ENCODE data around the gene PHF21A. TPM values are rescaled to one million over a fixed set of nuclear protein-coding genes. Genes with fewer than 3 reads are reported as not detected.

Gene PHF21A
- total RNA-seq, 4 donors from 2014 or later, result 16.1 to 73.0 (median 22.1) TPM

GRCh38 chr11:46006418-46007070, 114.7 kb downstream of the PHF21A start:
- peak; percentile 68 for ATAC-seq (ENCODE audit: low FRiP score)
- DNase-seq (ENCODE audit: low spot score), result no peak
- TF ChIP-seq CTCF (IDR thresholded peaks at IDR 0.05), result no peak

GRCh38 chr11:46003572-46003971, 117.7 kb downstream of the PHF21A start:
- no peak for ATAC-seq (ENCODE audit: low FRiP score)
- TF ChIP-seq CTCF (IDR thresholded peaks at IDR 0.05), result no peak
- DNase-seq (ENCODE audit: low spot score), result no peak

- no peak for ATAC-seq (ENCODE audit: low FRiP score)
- no peak for DNase-seq (ENCODE audit: low spot score)
- TF ChIP-seq CTCF (IDR thresholded peaks at IDR 0.05), result no peak
Observed at GRCh38 chr11:46002189-46002588, 119.1 kb downstream of the PHF21A start.

DNA sequence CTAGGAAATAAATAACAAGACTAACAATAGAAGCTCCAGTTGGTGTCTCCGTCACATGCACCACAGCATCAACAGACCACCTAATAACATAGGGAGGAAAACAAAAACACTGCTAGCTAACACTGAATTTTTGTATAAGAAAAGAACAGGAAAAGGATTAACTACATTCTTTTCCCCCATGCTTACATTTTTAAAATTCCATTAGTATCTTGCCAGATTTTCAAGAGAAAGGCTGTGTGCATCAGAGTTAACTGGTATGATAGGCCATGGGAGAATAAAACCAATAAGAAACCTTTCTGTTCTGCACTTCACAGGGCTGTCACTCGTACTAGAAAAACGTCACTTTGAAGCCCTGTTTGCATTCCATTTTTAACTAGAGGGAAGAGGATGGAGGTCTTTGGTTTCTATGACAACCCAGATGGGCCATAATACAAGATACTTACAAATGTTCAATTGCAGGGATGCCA, 119.8 kb downstream of the PHF21A start:
- ATAC-seq (ENCODE audit: low FRiP score) (no peak), DNase-seq (ENCODE audit: low spot score) (no peak)
- no peak for TF ChIP-seq CTCF (IDR thresholded peaks at IDR 0.05)

DNA sequence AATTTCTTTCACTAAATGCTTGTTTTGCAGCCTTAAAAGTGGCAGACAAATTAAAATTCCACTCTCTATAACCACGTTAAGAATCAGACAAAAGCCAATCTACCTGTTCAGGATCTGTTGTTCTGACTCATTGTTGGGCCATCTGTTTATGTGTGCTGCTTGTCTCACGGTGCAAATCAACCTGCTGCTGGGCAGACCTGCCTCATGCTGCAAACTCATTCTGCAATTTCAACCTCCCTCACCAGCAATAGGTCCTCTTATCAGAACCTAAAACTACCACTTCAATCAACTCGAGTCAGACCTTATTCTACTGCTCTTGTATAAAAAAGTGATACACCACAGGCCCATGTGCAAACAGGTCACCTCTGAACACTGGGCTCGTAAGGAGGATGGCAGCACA, 123.7 kb downstream of the PHF21A start:
- ATAC-seq (ENCODE audit: low FRiP score), result no peak

GRCh38 chr11:45995342-45995734, 125.9 kb downstream of the PHF21A start:
- ATAC-seq (ENCODE audit: low FRiP score), result no peak
- TF ChIP-seq CTCF (IDR thresholded peaks at IDR 0.05), result no peak
- no peak for DNase-seq (ENCODE audit: low spot score)

More for the DNA sequence above, 123.7 kb downstream of the PHF21A start:
- no peak for TF ChIP-seq CTCF (IDR thresholded peaks at IDR 0.05)
- DNase-seq (ENCODE audit: low spot score), result no peak
